Osteocyte (in vitro differentiated cells): ENCODE data around the gene C2orf15. TPM values are rescaled to one million over a fixed set of nuclear protein-coding genes. Genes with fewer than 3 reads are reported as not detected.

Source experiments
- DNase-seq: peaks from one replicate; pipeline ENCODE4 v3.0.0; 2021; ENCODE audit warnings: mixed read lengths; ENCODE audit not compliant: unreplicated experiment; ENCODE audit errors: extremely low spot score
- H3K27ac Mint-ChIP-seq: one replicate; pipeline ENCODE4 v1.8.0; 2021; ENCODE audit warnings: mild to moderate bottlenecking, mixed read lengths; ENCODE audit not compliant: unreplicated experiment
- H3K27me3 Mint-ChIP-seq: one replicate; pipeline ENCODE4 v1.8.0; 2021; ENCODE audit warnings: mixed read lengths; ENCODE audit not compliant: unreplicated experiment
- H3K36me3 Mint-ChIP-seq: one replicate; pipeline ENCODE4 v1.8.0; 2021; ENCODE audit warnings: mixed read lengths; ENCODE audit not compliant: unreplicated experiment
- H3K4me1 Mint-ChIP-seq: one replicate; pipeline ENCODE4 v1.8.0; 2021; ENCODE audit warnings: mixed read lengths; ENCODE audit not compliant: unreplicated experiment
- H3K4me3 Mint-ChIP-seq: one replicate; pipeline ENCODE4 v1.8.0; 2021; ENCODE audit warnings: mild to moderate bottlenecking, moderate library complexity, mixed read lengths; ENCODE audit not compliant: unreplicated experiment
- H3K9me3 Mint-ChIP-seq: one replicate; pipeline ENCODE4 v1.8.0; 2021; ENCODE audit warnings: mixed read lengths; ENCODE audit not compliant: unreplicated experiment
- CTCF ChIP-seq: fragments of 200-600 bp; sonication (generic); IDR thresholded peaks from 2 replicates; pipeline ENCODE4 v1.5.0; 2021; ENCODE audit warnings: antibody characterized with exemption, mild to moderate bottlenecking, moderate library complexity
- total RNA-seq: library from RNA; stranded (reverse); gene quantifications from 2 replicates; pipeline ENCODE4 v1.2.1, GENCODE V29; 2021

C2orf15 gene
- total RNA-seq, 1 donor from 2014 or later, result not detected

- peaks cover 21% of the 10 kb centered on the region for H3K4me1 Mint-ChIP-seq
- peak within 1 kb of the TSS; percentile 92 for H3K27ac Mint-ChIP-seq
- H3K36me3 Mint-ChIP-seq, result peaks cover 8% of the 10 kb centered on the region
- TF ChIP-seq CTCF, result peak; percentile 23
- H3K27me3 Mint-ChIP-seq, result no peaks in the 10 kb centered on the region
- H3K4me3 Mint-ChIP-seq, result peak within 1 kb of the TSS; percentile 87
- no peaks in the 10 kb centered on the region for H3K9me3 Mint-ChIP-seq
- peak; percentile 93 for DNase-seq
These were observed 13.4 kb downstream of the C2orf15 start, which contains the start of the genes LIPT1 and TSGA10 for GRCh38 chr2:99154643-99155536. Gene LIPT1, plus strand, starts transcription at chr2:99154967. Its CDS starts 6,991 bp downstream, at chr2:99161958. Gene TSGA10, minus strand, starts transcription at chr2:99154942. Its CDS starts 45,503 bp downstream, at chr2:99109439.

DNA sequence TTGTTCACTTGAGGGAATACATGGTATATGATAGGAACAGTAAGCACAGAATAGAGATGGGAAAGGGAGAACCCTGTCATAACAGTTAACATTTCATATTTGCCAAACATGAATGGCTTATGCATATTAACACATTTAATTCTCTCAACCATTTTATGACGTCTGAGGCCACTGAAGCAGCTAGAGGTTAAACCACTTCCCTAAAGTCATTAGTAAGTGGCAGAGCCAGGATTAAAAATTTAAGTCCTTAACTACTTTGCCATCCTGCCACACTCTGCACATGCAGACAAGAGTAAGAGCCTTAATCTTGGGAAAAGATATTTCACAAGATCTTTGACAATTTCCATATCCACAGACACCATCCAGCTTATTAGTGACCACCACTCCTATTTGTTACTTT, 15.4 kb downstream of the C2orf15 start:
- Mint-ChIP-seq H3K27ac (no peak overlapping the region), H3K4me3 (peak overlapping the region; percentile 7), H3K9me3 (no peaks in the 10 kb centered on the region), H3K36me3 (peaks cover 8% of the 10 kb centered on the region), H3K4me1 (peaks cover 21% of the 10 kb centered on the region), H3K27me3 (no peaks in the 10 kb centered on the region)
- DNase-seq, result no peak
- no peak for TF ChIP-seq CTCF

GRCh38 chr2:99158599-99158998, 17.1 kb downstream of the C2orf15 start:
- Mint-ChIP-seq H3K9me3 (no peaks in the 10 kb centered on the region), H3K4me1 (peaks cover 21% of the 10 kb centered on the region), H3K4me3 (no peak overlapping the region), H3K27me3 (no peaks in the 10 kb centered on the region), H3K36me3 (peaks cover 11% of the 10 kb centered on the region), H3K27ac (no peak overlapping the region)
- no peak for DNase-seq
- TF ChIP-seq CTCF, result no peak

GRCh38 chr2:99159594-99159993, 18.1 kb downstream of the C2orf15 start:
- Mint-ChIP-seq H3K9me3 (no peaks in the 10 kb centered on the region), H3K4me1 (peaks cover 12% of the 10 kb centered on the region), H3K36me3 (peaks cover 11% of the 10 kb centered on the region), H3K27me3 (no peaks in the 10 kb centered on the region), H3K4me3 (no peak overlapping the region), H3K27ac (no peak overlapping the region)
- DNase-seq, result no peak
- no peak for TF ChIP-seq CTCF

- Mint-ChIP-seq H3K27ac (no peak overlapping the region), H3K4me1 (no peaks in the 10 kb centered on the region), H3K4me3 (no peak overlapping the region), H3K27me3 (no peaks in the 10 kb centered on the region), H3K36me3 (peaks cover 31% of the 10 kb centered on the region), H3K9me3 (no peaks in the 10 kb centered on the region)
- no peak for DNase-seq
- no peak for TF ChIP-seq CTCF
These were observed 24.7 kb downstream of the C2orf15 start for GRCh38 chr2:99166218-99166617.
